Measurements from ENCODE around the gene FADS2.

Gene FADS2

DNA sequence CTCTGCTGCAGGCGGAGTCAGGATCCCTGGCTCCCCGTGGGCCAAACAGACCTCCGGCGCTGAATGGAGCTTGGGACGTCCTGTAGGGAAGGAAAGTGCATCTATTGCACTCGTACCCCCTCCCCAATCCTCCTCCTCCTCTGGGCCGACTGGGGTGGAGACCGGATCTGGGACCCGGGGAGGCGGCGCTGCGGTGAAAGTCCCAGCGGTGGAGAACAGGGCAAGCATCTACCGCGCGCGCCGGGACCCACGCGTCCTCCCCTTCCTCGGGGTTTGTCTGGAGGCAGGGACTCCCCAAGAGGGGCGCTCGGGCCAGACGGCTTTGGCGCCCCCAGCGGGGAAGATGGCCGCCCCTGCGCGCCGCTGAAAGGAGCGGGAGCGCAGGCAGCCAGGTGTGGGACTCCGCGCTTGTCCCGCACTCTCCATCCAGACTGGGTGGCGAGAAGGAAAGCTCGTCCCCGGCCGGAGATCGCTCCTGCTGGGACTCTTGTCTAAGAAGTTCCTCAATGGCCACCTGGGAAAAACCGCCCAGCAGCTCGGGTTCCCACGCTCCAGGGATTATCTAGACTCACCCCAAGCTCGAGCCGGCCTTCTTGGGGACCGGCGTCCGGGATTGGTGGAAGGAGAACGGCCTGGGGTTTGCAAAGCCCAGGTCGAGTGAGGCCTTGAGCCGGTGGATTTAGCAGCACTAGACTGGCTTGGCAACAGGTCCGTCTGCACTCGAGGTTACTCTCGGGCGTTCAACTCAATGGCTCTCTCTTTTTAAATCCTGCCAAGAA, 718 bp downstream of the FADS2 start:
- Mint-ChIP-seq H3K27me3 (ENCODE audit: low read depth) (no peaks in the 10 kb centered on the region), H3K4me3 (peak overlapping the region; percentile 85), H3K4me1 (ENCODE audit: low read depth) (peaks cover 49% of the 10 kb centered on the region), H3K36me3 (ENCODE audit: low read depth) (peaks cover 13% of the 10 kb centered on the region), H3K9me3 (no peaks in the 10 kb centered on the region), H3K27ac (peak overlapping the region; percentile 93)

- H3K4me1 Mint-ChIP-seq (ENCODE audit: low read depth): peaks cover 53% of the 10 kb centered on the region
- no peaks in the 10 kb centered on the region for H3K27me3 Mint-ChIP-seq (ENCODE audit: low read depth)
- no peaks in the 10 kb centered on the region for H3K9me3 Mint-ChIP-seq
- peaks cover 15% of the 10 kb centered on the region for H3K36me3 Mint-ChIP-seq (ENCODE audit: low read depth)
- peak overlapping the region; percentile 85 for H3K4me3 Mint-ChIP-seq
- H3K27ac Mint-ChIP-seq: no peak overlapping the region
Measured at GRCh38 chr11:61829806-61830205, 1.7 kb downstream of the FADS2 start.

GRCh38 chr11:61830237-61831105, 2.4 kb downstream of the FADS2 start:
- Mint-ChIP-seq H3K36me3 (ENCODE audit: low read depth) (peaks cover 15% of the 10 kb centered on the region), H3K27me3 (ENCODE audit: low read depth) (no peaks in the 10 kb centered on the region), H3K4me1 (ENCODE audit: low read depth) (peaks cover 57% of the 10 kb centered on the region), H3K27ac (peak overlapping the region; percentile 87), H3K9me3 (no peaks in the 10 kb centered on the region), H3K4me3 (peak overlapping the region; percentile 85)

- peak overlapping the region; percentile 98 for H3K27ac Mint-ChIP-seq
- peaks cover 18% of the 10 kb centered on the region for H3K36me3 Mint-ChIP-seq (ENCODE audit: low read depth)
- peaks cover 59% of the 10 kb centered on the region for H3K4me1 Mint-ChIP-seq (ENCODE audit: low read depth)
- H3K27me3 Mint-ChIP-seq (ENCODE audit: low read depth): no peaks in the 10 kb centered on the region
- no peaks in the 10 kb centered on the region for H3K9me3 Mint-ChIP-seq
- peak overlapping the region; percentile 75 for H3K4me3 Mint-ChIP-seq
Measured at GRCh38 chr11:61832207-61832606, 4.1 kb downstream of the FADS2 start.

DNA sequence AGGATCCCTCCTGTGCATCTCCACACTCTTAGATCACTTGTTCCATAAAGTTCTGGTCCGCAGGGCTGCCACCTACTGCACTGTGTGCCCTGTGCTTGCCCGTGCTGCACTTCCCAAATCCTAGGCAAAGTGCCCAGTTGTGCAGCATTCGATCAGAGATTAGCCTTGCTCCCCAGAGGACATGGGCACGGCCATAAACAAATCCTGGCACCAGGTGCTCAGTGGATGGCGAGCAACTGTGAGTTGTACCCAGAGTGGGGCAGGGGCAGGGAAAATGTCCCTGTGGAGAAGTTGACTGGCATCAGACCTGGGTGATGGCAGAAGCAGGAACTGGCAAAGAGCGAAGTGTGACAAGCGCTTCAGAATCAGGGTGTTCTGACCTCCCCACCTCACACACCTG, 4.7 kb downstream of the FADS2 start:
- Mint-ChIP-seq H3K9me3 (no peaks in the 10 kb centered on the region), H3K27me3 (ENCODE audit: low read depth) (no peaks in the 10 kb centered on the region), H3K36me3 (ENCODE audit: low read depth) (peaks cover 18% of the 10 kb centered on the region), H3K4me3 (no peak overlapping the region), H3K4me1 (ENCODE audit: low read depth) (peaks cover 58% of the 10 kb centered on the region), H3K27ac (peak overlapping the region; percentile 98)

DNA sequence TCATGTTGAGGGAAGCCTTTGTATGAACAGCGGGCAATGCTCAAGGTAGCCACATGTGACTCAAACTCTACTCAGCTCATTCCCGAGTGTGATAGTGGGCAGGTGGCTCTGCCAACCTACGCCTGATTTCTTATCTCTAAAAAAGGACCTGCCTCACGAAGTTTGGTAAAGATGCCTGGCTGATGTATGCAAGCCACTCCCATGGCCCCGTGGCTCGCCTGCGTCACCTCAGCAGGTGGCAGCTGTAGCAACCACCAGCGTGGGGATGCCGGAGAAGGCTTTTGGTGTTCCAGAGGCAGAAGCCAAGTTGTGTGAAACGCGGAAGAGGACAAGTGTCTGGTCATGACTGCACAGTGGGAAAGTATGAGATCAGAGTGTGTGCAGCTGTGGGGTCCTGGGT, 5.4 kb downstream of the FADS2 start:
- no peaks in the 10 kb centered on the region for H3K9me3 Mint-ChIP-seq
- peaks cover 18% of the 10 kb centered on the region for H3K36me3 Mint-ChIP-seq (ENCODE audit: low read depth)
- H3K4me1 Mint-ChIP-seq (ENCODE audit: low read depth): peaks cover 58% of the 10 kb centered on the region
- H3K27ac Mint-ChIP-seq: peak overlapping the region; percentile 98
- peak overlapping the region; percentile 84 for H3K4me3 Mint-ChIP-seq
- H3K27me3 Mint-ChIP-seq (ENCODE audit: low read depth): no peaks in the 10 kb centered on the region

DNA sequence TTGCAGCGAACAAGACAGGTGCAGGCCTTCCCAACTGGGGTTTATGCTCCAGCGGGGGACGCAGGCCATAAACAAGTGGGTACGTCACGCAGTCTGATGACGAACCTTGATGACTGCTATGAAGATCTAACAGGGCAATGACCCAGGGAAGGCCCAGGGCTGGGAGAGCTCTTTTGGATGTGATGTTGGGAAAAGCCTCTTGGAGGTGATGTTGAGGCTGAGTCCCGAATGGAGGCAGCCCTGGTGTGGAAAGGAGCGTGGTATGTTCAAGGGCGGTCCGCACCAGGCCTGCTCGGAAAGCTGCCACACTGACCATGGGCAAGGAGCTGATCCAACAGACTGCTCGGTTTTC, 5.8 kb downstream of the FADS2 start:
- no peaks in the 10 kb centered on the region for H3K27me3 Mint-ChIP-seq (ENCODE audit: low read depth)
- H3K4me1 Mint-ChIP-seq (ENCODE audit: low read depth): peaks cover 58% of the 10 kb centered on the region
- H3K36me3 Mint-ChIP-seq (ENCODE audit: low read depth): peaks cover 21% of the 10 kb centered on the region
- no peaks in the 10 kb centered on the region for H3K9me3 Mint-ChIP-seq
- H3K27ac Mint-ChIP-seq: peak overlapping the region; percentile 98
- peak overlapping the region; percentile 84 for H3K4me3 Mint-ChIP-seq

DNA sequence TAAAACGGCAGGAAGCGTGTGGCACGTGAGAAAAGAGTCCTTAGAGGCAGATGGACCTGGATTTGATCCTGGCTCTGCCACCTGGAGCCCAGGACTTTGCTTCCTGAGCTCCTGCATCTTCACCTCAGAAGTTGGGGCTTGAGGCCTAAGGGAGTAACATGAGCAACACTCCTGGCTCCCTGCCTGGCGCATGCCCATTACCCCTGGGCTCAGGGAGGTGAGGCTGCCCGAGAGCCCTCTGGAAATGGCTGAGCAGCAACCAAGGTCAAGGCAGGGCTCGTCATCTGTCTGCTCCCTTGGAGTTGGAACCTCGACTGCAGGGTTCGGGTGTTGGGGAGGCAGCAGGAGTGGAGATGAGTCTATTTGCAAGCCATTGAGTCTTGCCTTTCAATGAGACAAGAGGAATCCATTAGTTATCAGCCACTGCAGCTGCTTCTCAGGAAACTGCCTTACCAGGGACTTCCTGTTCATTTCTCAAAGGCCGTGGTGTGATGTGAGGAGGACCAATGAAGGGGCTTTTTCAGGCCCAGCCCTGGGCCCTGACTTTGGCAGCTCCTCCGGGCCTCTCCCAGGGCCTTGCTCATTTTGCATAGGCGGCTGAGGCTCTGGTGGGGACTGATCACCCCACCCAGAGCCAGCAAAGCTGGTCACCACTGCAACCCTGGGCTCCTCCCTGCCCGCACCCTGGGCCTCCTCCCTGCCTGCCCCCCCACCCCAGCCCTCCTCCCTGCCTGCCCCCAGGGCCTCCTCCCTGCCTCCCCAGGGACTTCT, 6.4 kb downstream of the FADS2 start:
- Mint-ChIP-seq H3K4me1 (ENCODE audit: low read depth) (peaks cover 56% of the 10 kb centered on the region), H3K9me3 (no peaks in the 10 kb centered on the region), H3K27me3 (ENCODE audit: low read depth) (no peaks in the 10 kb centered on the region), H3K27ac (peak overlapping the region; percentile 98), H3K4me3 (peak overlapping the region; percentile 84), H3K36me3 (ENCODE audit: low read depth) (peaks cover 24% of the 10 kb centered on the region)

DNA sequence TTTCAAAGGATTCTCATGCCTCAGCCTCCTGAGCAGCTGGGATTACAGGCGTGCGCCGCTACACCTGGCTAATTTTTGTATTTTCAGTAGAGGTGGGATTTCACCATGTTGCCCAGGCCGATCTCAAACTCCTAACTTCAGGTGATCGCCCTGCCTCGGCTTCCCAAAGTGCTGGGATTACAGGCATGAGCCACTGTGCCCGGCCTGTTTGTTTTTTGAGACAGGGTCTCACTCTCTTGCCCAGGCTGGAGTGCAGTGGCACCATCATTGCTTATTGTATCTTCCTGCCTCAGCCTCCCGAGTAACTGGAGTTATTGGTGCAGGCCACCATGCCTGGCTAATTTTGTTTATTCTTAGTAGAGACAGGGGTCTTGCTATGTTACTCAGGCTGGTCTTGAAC, 8.1 kb downstream of the FADS2 start:
- H3K27ac Mint-ChIP-seq: peak overlapping the region; percentile 98
- peaks cover 35% of the 10 kb centered on the region for H3K36me3 Mint-ChIP-seq (ENCODE audit: low read depth)
- peak overlapping the region; percentile 63 for H3K4me3 Mint-ChIP-seq

GRCh38 chr11:61837411-61838005, 9.4 kb downstream of the FADS2 start:
- Mint-ChIP-seq H3K4me3 (no peak overlapping the region), H3K27me3 (ENCODE audit: low read depth) (no peaks in the 10 kb centered on the region), H3K27ac (peak overlapping the region; percentile 49), H3K36me3 (ENCODE audit: low read depth) (peaks cover 45% of the 10 kb centered on the region), H3K4me1 (ENCODE audit: low read depth) (peaks cover 38% of the 10 kb centered on the region), H3K9me3 (no peaks in the 10 kb centered on the region)

More for the DNA sequence above, 8.1 kb downstream of the FADS2 start:
- Mint-ChIP-seq H3K9me3 (no peaks in the 10 kb centered on the region), H3K4me1 (ENCODE audit: low read depth) (peaks cover 49% of the 10 kb centered on the region), H3K27me3 (ENCODE audit: low read depth) (no peaks in the 10 kb centered on the region)

DNA sequence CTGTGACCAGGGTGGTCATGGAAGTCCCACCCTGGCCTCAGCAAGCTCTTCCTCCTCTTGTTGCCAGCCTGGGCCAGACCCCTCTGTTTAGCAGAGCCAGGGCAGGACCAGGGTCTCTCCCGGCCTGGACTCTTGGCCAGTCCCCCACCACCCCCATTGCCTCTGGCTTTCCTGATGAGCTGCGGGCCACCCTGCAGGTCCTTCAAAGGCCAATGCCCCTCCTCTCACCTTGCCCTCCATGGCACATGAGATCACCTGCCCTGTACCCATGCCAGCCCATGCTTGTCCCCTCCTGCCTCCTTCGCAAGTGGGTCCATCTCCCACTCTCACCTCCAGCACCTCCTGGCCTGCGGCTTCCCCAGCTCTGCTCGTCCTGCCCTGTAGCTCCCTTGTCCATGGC, 10.4 kb downstream of the FADS2 start:
- peak overlapping the region; percentile 73 for H3K27ac Mint-ChIP-seq
- H3K36me3 Mint-ChIP-seq (ENCODE audit: low read depth): peaks cover 44% of the 10 kb centered on the region

DNA sequence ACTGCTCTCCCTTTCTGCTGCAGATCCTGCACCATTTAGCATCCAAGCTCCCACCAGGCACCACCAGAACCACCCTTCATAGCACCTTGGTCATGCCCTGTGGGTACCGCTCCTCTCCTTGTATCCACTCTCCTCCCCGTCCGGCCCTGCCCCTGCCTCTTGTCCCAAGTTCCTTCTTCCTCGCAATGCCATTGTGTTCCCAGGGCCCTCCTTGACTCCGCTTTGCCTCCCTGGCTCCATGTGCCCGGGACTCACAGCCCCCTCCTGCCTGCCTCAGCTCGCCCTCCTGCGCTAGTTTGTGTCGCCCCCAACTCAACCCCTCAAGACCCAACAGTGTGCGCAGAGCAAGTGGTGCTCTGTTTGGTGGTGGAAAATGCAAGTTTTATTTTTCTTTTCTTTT, 10.8 kb downstream of the FADS2 start:
- H3K4me3 Mint-ChIP-seq: no peak overlapping the region
- no peaks in the 10 kb centered on the region for H3K27me3 Mint-ChIP-seq (ENCODE audit: low read depth)
- peaks cover 25% of the 10 kb centered on the region for H3K4me1 Mint-ChIP-seq (ENCODE audit: low read depth)
- H3K27ac Mint-ChIP-seq: peak overlapping the region; percentile 73
- no peaks in the 10 kb centered on the region for H3K9me3 Mint-ChIP-seq
- H3K36me3 Mint-ChIP-seq (ENCODE audit: low read depth): peaks cover 40% of the 10 kb centered on the region

More for the DNA sequence above, 10.4 kb downstream of the FADS2 start:
- Mint-ChIP-seq H3K4me1 (ENCODE audit: low read depth) (peaks cover 29% of the 10 kb centered on the region), H3K27me3 (ENCODE audit: low read depth) (no peaks in the 10 kb centered on the region), H3K9me3 (no peaks in the 10 kb centered on the region), H3K4me3 (no peak overlapping the region)

DNA sequence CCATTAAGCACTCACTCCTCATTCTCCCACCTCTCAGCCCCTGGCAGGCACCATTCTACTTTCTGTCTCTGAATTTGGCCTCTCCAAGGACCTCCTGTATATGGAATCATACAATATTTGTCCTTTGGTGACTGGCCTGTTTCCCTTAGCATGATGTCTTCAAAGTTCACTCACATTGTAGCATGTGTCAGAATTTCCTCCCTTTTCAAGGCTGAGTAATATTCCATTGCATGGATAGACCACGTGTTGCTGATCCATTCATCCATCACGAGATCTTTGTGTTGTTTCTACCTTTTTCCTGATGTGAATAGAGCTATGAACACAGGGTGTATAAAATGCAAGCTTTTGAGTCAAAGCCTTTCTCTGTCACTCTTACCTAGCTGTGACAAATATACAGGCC, 11.6 kb downstream of the FADS2 start:
- Mint-ChIP-seq H3K36me3 (ENCODE audit: low read depth) (peaks cover 39% of the 10 kb centered on the region), H3K9me3 (no peaks in the 10 kb centered on the region), H3K4me3 (no peak overlapping the region), H3K27me3 (ENCODE audit: low read depth) (no peaks in the 10 kb centered on the region), H3K27ac (peak overlapping the region; percentile 57), H3K4me1 (ENCODE audit: low read depth) (peaks cover 19% of the 10 kb centered on the region)

GRCh38 chr11:61840371-61840770, 12.3 kb downstream of the FADS2 start:
- Mint-ChIP-seq H3K27ac (no peak overlapping the region), H3K36me3 (ENCODE audit: low read depth) (peaks cover 42% of the 10 kb centered on the region), H3K4me1 (ENCODE audit: low read depth) (peaks cover 16% of the 10 kb centered on the region)

More at GRCh38 chr11:61840371-61840770, 12.3 kb downstream of the FADS2 start:
- H3K27me3 Mint-ChIP-seq (ENCODE audit: low read depth): no peaks in the 10 kb centered on the region
- H3K9me3 Mint-ChIP-seq: no peaks in the 10 kb centered on the region
- no peak overlapping the region for H3K4me3 Mint-ChIP-seq

Measured in T-helper 1 cell treated with Interleukin-12 subunit alpha and Interleukin-12 subunit beta and Interleukin-4 antibody, amounts not matched to agents 30 μg/mL and 1 μg/mL, for 36 hours (primary cell).